Transverse colon (tissue), 4 donors: ENCODE measurements around the gene AXIN1. TPM values are rescaled to one million over a fixed set of nuclear protein-coding genes. Genes with fewer than 3 reads are reported as not detected.

ENCODE experiments used
- DNase-seq: peaks from one replicate; pipeline ENCODE4 v3.0.0-alpha.2; 2019
- H3K27ac ChIP-seq, 4 donors: fragments of 200-600 bp; sonication (generic); 2 replicates each; pipeline ENCODE4 v1.5.1; 2016 to 2018; ENCODE audit warnings: inconsistent platforms in 4 of 4
- H3K27me3 ChIP-seq: fragments of 200-600 bp; sonication (generic); 2 replicates; pipeline ENCODE4 v1.5.1; 2017; ENCODE audit warnings: inconsistent platforms
- H3K36me3 ChIP-seq, 4 donors: fragments of 200-600 bp; sonication (generic); 2 replicates each; pipeline ENCODE4 v1.5.1; 2017 to 2019; ENCODE audit warnings: inconsistent platforms in 4 of 4
- H3K4me1 ChIP-seq, 4 donors: fragments of 200-600 bp; sonication (generic); 2 replicates each; pipeline ENCODE4 v1.5.1; 2017 to 2020; ENCODE audit warnings: inconsistent platforms in 4 of 4
- H3K4me3 ChIP-seq, 4 donors: fragments of 200-600 bp; sonication (generic); 1 replicate in 1 of 4; 2 replicates in 3 of 4; pipeline versions ENCODE4 v1.5.1 to v1.6.1; 2017 to 2019; ENCODE audit warnings: inconsistent platforms in 4 of 4
- H3K9me3 ChIP-seq, 2 donors: fragments of 200-600 bp; sonication (generic); 2 replicates each; pipeline ENCODE4 v1.5.1; 2017 to 2019; ENCODE audit warnings: inconsistent platforms in 2 of 2
- EP300 ChIP-seq: sonication (generic); formaldehyde crosslinking; IDR thresholded peaks from one replicate; pipeline ENCODE4 v1.6.1; 2017; ENCODE audit warnings: antibody characterized with exemption, low read depth
- POLR2A ChIP-seq: fragments of 450-650 bp; IDR thresholded peaks from one replicate; pipeline ENCODE4 v1.6.1; 2016; ENCODE audit warnings: antibody characterized with exemption, mild to moderate bottlenecking, moderate library complexity
- POLR2AphosphoS5 ChIP-seq, 3 donors: sonication (generic); formaldehyde crosslinking; IDR thresholded peaks; one replicate each; pipeline ENCODE4 v1.6.1; 2016; ENCODE audit warnings: antibody characterized with exemption in 3 of 3
- WGBS, 2 donors: methylation state at CpG; one replicate each; pipeline ENCODE4 v1.1.5; 2018; ENCODE audit warnings: low coverage in 1 of 2; 5-methylcytosine and 5-hydroxymethylcytosine counted together
- in situ Hi-C, 4 donors: fragments of 200-750 bp; cut with MboI; loops; one replicate each; pipeline versions ENCODE4 v1.15.0 to v1.15.1; 2017; ENCODE audit warnings: low sequenced_read_pairs in 3 of 4, low pct_ligation_motif_present in 1 of 4, low pct_unique_long_range_greater_than_20kb in 1 of 4
- intact Hi-C: fragments of 100-400 bp; cut with DNase I; formaldehyde crosslinking; loops from one replicate; pipeline ENCODE4 v1.15.1; 2023; ENCODE audit warnings: low total_unique reads
- total RNA-seq, 4 donors: library from RNA; depleted of rRNA; stranded (reverse); fragments of >200 nt; gene quantifications; one replicate each; pipeline ENCODE4 v1.1.0, GENCODE V29; 2016
- TF ChIP-seq, protein P1 (sequence below), 5 experiments: fragments of 200-600 bp in 3 of 5; fragments of 450-650 bp in 2 of 5; sonication (generic) in 3 of 5; IDR thresholded peaks; 1 replicate in 2 of 5; 2 replicates in 3 of 5; pipeline ENCODE4 v1.5.1; 2016 to 2017; ENCODE audit warnings: antibody characterized with exemption in 5 of 5, inconsistent platforms in 3 of 5, mild to moderate bottlenecking in 2 of 5, moderate library complexity in 1 of 5

AXIN1 gene
- total RNA-seq, 4 donors from 2014 or later = 41.4 to 73.7 (median 58.7) TPM

- WGBS, 2 donors = 80% methylated on average over 22 of the region's 22 CpGs; no CpG with 5 or more reads in 1 of the 2 donors
- no peak for DNase-seq
- TF ChIP-seq EP300 = no peak
- TF ChIP-seq, protein P1, sequence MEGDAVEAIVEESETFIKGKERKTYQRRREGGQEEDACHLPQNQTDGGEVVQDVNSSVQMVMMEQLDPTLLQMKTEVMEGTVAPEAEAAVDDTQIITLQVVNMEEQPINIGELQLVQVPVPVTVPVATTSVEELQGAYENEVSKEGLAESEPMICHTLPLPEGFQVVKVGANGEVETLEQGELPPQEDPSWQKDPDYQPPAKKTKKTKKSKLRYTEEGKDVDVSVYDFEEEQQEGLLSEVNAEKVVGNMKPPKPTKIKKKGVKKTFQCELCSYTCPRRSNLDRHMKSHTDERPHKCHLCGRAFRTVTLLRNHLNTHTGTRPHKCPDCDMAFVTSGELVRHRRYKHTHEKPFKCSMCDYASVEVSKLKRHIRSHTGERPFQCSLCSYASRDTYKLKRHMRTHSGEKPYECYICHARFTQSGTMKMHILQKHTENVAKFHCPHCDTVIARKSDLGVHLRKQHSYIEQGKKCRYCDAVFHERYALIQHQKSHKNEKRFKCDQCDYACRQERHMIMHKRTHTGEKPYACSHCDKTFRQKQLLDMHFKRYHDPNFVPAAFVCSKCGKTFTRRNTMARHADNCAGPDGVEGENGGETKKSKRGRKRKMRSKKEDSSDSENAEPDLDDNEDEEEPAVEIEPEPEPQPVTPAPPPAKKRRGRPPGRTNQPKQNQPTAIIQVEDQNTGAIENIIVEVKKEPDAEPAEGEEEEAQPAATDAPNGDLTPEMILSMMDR (IDR thresholded peaks at IDR 0.05) = no peak
- TF ChIP-seq POLR2A = no peak
- no peak for TF ChIP-seq POLR2AphosphoS5 (IDR thresholded peaks at IDR 0.05)
- Histone ChIP-seq H3K9me3 (no peaks in the 10 kb centered on the region), H3K27me3 (no peaks in the 10 kb centered on the region), H3K4me3 (no peak overlapping the region), H3K27ac (no peak overlapping the region), H3K4me1 (peaks cover 6 to 44% (median 21%) of the 10 kb centered on the region in 4 donors), H3K36me3 (no peaks in the 10 kb centered on the region)
- intact Hi-C loops (no loop called here), in situ Hi-C loops (no loop called here)
These were observed 47.0 kb upstream of the AXIN1 start for GRCh38 chr16:399340-400019.

DNA sequence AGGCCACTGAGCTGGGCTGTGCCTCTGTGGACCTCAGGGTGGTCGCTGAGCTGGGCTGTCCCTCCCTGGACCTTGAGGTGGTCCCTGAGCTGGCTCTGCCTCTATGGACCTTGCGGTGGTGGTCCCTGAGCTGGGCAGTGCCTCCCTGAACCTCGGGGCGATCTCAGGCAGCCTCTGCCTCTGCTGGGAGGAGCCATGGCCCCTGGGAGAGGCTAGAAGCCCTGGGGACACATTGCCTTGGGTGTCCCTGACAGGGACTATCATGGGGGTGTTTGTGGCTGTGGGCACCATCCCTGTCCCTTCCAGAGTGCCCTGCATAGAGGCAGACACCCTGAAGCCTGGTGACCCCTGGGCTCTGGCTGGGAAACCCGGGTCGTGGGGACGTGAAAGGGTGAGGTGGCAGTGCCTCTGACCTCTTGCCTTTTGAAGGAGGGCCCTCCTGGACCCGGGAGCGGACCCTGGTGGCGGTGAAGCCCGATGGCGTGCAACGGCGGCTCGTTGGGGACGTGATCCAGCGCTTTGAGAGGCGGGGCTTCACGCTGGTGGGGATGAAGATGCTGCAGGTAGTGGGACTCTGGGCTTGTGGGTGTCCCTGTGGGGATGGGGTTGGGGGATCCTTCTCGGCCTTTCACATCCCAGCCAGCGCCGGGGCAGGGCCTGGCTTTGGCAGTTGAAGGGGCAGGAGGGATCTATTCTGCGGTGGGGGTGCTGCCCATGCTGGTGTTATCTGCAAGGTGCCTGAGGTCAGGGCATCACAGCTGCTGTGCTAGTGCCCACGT is 46.2 kb upstream of the AXIN1 start:
- Histone ChIP-seq H3K36me3 (no peaks in the 10 kb centered on the region), H3K4me3 (no peak overlapping the region), H3K4me1 (peaks cover 6 to 44% (median 21%) of the 10 kb centered on the region in 4 donors), H3K27me3 (no peaks in the 10 kb centered on the region), H3K9me3 (no peaks in the 10 kb centered on the region), H3K27ac (peak overlapping the region; percentile 79 to 93 (median 90))
- TF ChIP-seq, protein P1 (IDR thresholded peaks at IDR 0.05) = no peak
- TF ChIP-seq POLR2A = no peak
- TF ChIP-seq POLR2AphosphoS5 (IDR thresholded peaks at IDR 0.05) = no peak
- WGBS, 2 donors = 83% methylated on average over 22 of the region's 24 CpGs; no CpG with 5 or more reads in 1 of the 2 donors
- in situ Hi-C loops = no loop called here
- DNase-seq = no peak
- intact Hi-C loops = no loop called here

- peaks cover 6 to 40% (median 21%) of the 10 kb centered on the region in 4 donors for H3K4me1 ChIP-seq
- in situ Hi-C loops = no loop called here
- intact Hi-C loops = no loop called here
- DNase-seq = peak; percentile 81
- H3K9me3 ChIP-seq = no peaks in the 10 kb centered on the region
- peak overlapping the region; percentile 79 to 93 (median 90) for H3K27ac ChIP-seq
- H3K4me3 ChIP-seq = peak overlapping the region in 3 of 4 donors; percentile 68 to 83 (median 81)
- H3K27me3 ChIP-seq = no peaks in the 10 kb centered on the region
- 41 to 50% methylated on average over 3 to 11 of the region's 29 CpGs for WGBS, 2 donors
- H3K36me3 ChIP-seq = no peaks in the 10 kb centered on the region
- TF ChIP-seq EP300 = no peak
- TF ChIP-seq, protein P1 (IDR thresholded peaks at IDR 0.05) = peak; percentile 51 to 80 (median 56)
These were observed 45.3 kb upstream of the AXIN1 start for GRCh38 chr16:397736-398332.

DNA sequence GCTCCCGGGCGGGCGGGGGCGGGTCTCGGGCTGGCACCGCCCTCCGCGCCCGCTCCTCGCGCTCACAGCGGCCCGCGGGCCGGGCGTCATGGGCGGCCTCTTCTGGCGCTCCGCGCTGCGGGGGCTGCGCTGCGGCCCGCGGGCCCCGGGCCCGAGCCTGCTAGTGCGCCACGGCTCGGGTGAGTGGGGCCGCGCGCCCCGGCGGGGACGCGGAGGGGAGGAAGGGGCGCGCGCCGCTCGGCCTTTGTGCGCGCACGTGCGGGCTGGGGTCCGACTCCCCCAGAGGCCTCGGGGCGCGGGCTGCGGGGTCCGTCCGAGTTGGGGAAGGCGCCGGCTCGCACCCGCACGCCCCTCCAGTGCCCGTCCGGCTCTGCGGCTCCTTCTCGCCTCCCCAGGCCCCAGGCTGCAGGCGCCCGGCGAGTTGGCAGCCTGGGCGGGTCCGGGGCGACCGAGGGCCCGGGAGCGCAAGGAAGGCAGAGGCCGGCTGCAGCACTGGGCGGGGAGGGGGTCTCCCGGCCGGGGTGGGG is 44.7 kb upstream of the AXIN1 start, which contains the start of gene NME4:
Gene NME4, plus strand, starts transcription at position 65 of the 527 bp plus-strand sequence. Its CDS starts 24 bp downstream, at position 89.
- peak; percentile 40 for DNase-seq
- H3K36me3 ChIP-seq = no peaks in the 10 kb centered on the region
- intact Hi-C loops (no loop called here), in situ Hi-C loops (no loop called here)
- H3K4me1 ChIP-seq = peaks cover 6 to 34% (median 18%) of the 10 kb centered on the region in 4 donors
- TF ChIP-seq POLR2A = no peak
- no peak for TF ChIP-seq EP300
- TF ChIP-seq, protein P1 (IDR thresholded peaks at IDR 0.05) = no peak
- TF ChIP-seq POLR2AphosphoS5 (IDR thresholded peaks at IDR 0.05) = no peak
- peak within 1 kb of the TSS; percentile 79 to 93 (median 90) for H3K27ac ChIP-seq
- no peaks in the 10 kb centered on the region for H3K9me3 ChIP-seq
- H3K4me3 ChIP-seq = peak within 1 kb of the TSS; percentile 68 to 83 (median 78)
- WGBS, 2 donors = 1% methylated on average over 16 of the region's 75 CpGs; no CpG with 5 or more reads in 1 of the 2 donors
- no peaks in the 10 kb centered on the region for H3K27me3 ChIP-seq
